Measurements from ENCODE around the gene STK16.

Gene STK16

DNA sequence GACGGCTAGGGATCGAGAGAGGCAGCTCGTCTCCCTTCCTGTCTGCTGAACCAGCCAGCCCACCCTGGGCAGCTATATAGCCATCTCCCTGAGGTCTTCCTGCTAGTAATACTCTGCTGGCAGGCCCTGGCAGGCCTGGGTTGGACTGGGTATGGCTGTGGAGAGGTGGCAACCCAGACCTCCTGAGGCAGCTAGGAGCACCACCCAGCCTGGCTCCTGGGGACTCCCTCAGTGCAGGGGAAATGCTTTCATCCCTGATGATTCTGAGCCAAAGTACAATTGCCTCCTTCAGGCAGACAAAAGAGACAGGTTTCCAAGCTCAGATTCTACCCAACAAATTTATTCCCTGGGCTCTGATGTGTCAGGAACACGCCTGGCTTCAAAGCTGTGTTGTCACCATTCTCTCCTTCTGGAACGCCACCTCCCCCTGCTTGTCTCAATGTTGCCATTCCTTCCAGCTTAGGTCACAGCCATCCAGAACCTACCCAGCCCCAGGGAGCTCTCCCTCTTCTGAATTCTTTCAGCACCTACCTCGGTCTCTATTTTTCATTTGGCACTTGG is 29.2 kb downstream of the STK16 start:
- H3K4me3 ChIP-seq (IDR thresholded peaks at IDR 0.05; ENCODE audit: insufficient read depth, low read depth, low read length) = no peak overlapping the region
- no peaks in the 10 kb centered on the region for H3K27me3 ChIP-seq (ENCODE audit: insufficient read depth, low read depth)
- H3K4me2 ChIP-seq = no peak overlapping the region
- H3K4me1 ChIP-seq (ENCODE audit: low read depth, poor library complexity, severe bottlenecking) = peaks cover 21% of the 10 kb centered on the region
- H3K36me3 ChIP-seq (ENCODE audit: insufficient read depth) = no peaks in the 10 kb centered on the region
- H3K9ac ChIP-seq = no peak overlapping the region
- H3K79me2 ChIP-seq (ENCODE audit: insufficient read depth, low read depth) = no peaks in the 10 kb centered on the region
- H2AFZ ChIP-seq (ENCODE audit: low read depth) = no peak overlapping the region
- TF ChIP-seq, protein P1, sequence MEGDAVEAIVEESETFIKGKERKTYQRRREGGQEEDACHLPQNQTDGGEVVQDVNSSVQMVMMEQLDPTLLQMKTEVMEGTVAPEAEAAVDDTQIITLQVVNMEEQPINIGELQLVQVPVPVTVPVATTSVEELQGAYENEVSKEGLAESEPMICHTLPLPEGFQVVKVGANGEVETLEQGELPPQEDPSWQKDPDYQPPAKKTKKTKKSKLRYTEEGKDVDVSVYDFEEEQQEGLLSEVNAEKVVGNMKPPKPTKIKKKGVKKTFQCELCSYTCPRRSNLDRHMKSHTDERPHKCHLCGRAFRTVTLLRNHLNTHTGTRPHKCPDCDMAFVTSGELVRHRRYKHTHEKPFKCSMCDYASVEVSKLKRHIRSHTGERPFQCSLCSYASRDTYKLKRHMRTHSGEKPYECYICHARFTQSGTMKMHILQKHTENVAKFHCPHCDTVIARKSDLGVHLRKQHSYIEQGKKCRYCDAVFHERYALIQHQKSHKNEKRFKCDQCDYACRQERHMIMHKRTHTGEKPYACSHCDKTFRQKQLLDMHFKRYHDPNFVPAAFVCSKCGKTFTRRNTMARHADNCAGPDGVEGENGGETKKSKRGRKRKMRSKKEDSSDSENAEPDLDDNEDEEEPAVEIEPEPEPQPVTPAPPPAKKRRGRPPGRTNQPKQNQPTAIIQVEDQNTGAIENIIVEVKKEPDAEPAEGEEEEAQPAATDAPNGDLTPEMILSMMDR (conservative IDR thresholded peaks at IDR 0.05; ENCODE audit: low read depth, low read length) = no peak
- H3K27ac ChIP-seq = no peak overlapping the region
- H4K20me1 ChIP-seq (ENCODE audit: insufficient read depth) = no peaks in the 10 kb centered on the region

DNA sequence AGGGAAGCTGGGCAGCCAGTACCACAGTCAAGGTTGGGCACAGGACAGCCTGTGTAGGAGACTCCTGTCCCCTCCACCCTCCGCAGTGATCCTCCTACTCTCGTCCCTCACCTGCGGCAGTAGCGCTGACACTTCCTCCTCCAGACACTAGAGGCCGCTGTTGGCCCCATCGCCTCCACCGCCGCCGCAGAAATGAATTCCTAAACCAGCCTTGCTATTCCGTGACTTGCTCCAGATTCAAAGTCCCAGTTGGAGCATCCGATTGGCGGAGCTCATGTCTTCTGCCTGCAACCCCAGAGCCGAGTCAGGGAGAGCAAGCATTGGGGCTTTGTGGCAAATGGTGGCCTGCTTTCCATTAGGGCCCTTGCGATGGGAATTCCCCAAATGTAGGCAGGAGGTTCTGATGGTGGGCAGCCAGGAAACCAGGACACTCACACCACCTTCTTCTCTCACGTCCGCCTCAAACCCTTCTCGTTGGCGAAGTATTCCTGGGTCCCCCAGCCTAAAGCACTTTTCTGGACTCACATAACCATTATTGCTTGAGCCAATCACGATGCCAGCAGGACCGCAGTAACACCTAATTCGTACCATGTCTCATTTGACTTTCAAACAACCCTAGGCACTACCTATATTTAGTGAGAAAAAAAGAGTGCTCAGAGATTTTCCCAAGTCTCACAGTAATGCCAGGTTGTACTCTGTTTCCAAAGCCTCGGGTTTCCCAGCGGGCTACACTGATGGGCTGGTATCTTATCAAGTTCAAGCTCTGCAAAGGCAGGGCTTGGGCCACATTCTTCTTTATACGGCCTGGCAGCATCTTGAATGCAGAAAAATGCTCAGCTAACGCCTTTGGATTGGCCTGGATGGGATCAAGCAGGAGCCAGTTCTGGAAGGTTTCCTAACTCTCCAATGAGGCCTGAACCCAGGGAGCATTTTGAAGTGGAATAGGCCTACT is 32.7 kb downstream of the STK16 start:
- H3K27ac ChIP-seq = peak overlapping the region; percentile 80

DNA sequence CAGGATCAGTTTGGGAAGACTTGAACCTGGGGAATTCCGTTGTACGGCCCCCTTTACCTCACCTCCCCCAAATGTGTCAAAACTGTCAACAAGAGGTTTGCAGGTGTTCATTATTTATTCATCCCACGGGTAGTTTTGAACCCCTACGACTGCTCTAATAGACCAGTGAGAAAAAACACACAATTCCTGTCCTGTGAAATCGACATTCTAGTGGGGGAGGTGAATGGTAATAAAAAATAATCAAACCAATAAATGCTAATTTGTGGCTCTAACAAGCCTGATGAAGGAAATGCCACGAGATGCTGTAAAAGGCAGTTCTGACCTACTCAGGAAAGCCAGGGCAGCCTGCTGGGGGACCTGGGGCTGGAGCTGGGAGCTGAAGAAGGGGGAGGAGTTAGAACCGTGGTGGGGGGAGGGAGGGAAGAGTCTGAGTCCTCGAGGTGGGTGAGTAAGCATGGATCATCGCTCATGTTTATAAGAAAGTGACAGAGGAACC is 33.4 kb downstream of the STK16 start:
- H3K79me2 ChIP-seq (ENCODE audit: insufficient read depth, low read depth) = no peaks in the 10 kb centered on the region
- H3K4me3 ChIP-seq (IDR thresholded peaks at IDR 0.05; ENCODE audit: insufficient read depth, low read depth, low read length) = peak overlapping the region; percentile 70
- H4K20me1 ChIP-seq (ENCODE audit: insufficient read depth) = no peaks in the 10 kb centered on the region
- peaks cover 28% of the 10 kb centered on the region for H3K4me1 ChIP-seq (ENCODE audit: low read depth, poor library complexity, severe bottlenecking)
- H3K4me2 ChIP-seq = peak overlapping the region; percentile 80
- H3K27ac ChIP-seq = peak overlapping the region; percentile 80
- TF ChIP-seq, protein P1 (conservative IDR thresholded peaks at IDR 0.05; ENCODE audit: low read depth, low read length) = no peak
- peak overlapping the region; percentile 90 for H2AFZ ChIP-seq (ENCODE audit: low read depth)
- no peaks in the 10 kb centered on the region for H3K27me3 ChIP-seq (ENCODE audit: insufficient read depth, low read depth)
- no peaks in the 10 kb centered on the region for H3K36me3 ChIP-seq (ENCODE audit: insufficient read depth)
- H3K9ac ChIP-seq = peak overlapping the region; percentile 31; the same call in 1 of the 2 replicates

More for the DNA sequence above, 32.7 kb downstream of the STK16 start:
- Histone ChIP-seq H3K79me2 (ENCODE audit: insufficient read depth, low read depth) (no peaks in the 10 kb centered on the region), H4K20me1 (ENCODE audit: insufficient read depth) (no peaks in the 10 kb centered on the region), H3K4me2 (peak overlapping the region; percentile 80), H2AFZ (ENCODE audit: low read depth) (peak overlapping the region; percentile 90), H3K4me3 (IDR thresholded peaks at IDR 0.05; ENCODE audit: insufficient read depth, low read depth, low read length) (no peak overlapping the region), H3K27me3 (ENCODE audit: insufficient read depth, low read depth) (no peaks in the 10 kb centered on the region), H3K4me1 (ENCODE audit: low read depth, poor library complexity, severe bottlenecking) (peaks cover 28% of the 10 kb centered on the region), H3K36me3 (ENCODE audit: insufficient read depth) (no peaks in the 10 kb centered on the region), H3K9ac (peak overlapping the region; percentile 31; the same call in 1 of the 2 replicates)
- TF ChIP-seq, protein P1 (conservative IDR thresholded peaks at IDR 0.05; ENCODE audit: low read depth, low read length) = peak; percentile 95

DNA sequence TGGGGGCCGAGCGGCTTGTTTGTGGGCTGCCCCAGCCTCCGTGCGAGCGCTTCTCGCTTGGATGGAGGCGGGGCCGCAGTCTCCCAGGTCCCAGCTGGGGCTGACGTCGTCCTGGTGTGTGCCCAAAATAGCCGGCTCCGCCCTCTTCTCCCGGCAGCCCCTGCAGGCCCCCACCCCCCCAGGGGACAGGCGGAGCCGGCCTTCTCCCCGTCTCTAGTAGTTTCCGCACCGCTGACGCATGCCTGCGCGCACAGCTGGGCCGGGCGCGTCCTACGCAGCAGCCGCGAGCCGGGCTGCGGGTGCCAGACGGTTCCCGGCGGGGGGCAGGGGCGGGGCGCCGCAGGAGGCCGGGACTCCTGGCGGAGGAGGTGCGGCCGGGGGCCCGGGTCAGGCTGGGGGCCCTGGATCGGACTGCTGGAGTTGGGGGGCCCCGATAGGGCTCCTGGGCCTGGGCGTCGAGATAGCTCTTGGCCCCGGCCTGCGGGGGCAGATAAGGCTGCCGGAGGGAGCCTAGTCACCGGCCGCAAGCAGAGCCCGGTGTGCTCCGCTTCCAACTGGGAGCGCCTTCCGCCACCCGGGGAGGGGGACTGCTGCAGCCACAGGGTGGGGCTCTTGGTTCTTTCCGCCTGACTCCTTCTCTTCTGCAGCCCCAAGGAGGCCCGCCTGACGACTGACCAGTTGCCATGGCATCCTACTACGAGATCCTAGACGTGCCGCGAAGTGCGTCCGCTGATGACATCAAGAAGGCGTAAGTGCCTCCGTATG is 34.1 kb downstream of the STK16 start, which contains the start of gene DNAJB2:
Gene DNAJB2, plus strand, starts transcription at position 216 of the 765 bp plus-strand sequence. Its CDS starts 468 bp downstream, at position 684.
- Histone ChIP-seq H3K36me3 (ENCODE audit: insufficient read depth) (no peaks in the 10 kb centered on the region), H3K27ac (peak within 1 kb of the TSS; percentile 80), H3K27me3 (ENCODE audit: insufficient read depth, low read depth) (no peaks in the 10 kb centered on the region), H2AFZ (ENCODE audit: low read depth) (peak within 1 kb of the TSS; percentile 90), H4K20me1 (ENCODE audit: insufficient read depth) (no peaks in the 10 kb centered on the region), H3K4me1 (ENCODE audit: low read depth, poor library complexity, severe bottlenecking) (peaks cover 28% of the 10 kb centered on the region), H3K4me3 (IDR thresholded peaks at IDR 0.05; ENCODE audit: insufficient read depth, low read depth, low read length) (peak within 1 kb of the TSS; percentile 70), H3K79me2 (ENCODE audit: insufficient read depth, low read depth) (no peaks in the 10 kb centered on the region), H3K9ac (peak within 1 kb of the TSS; percentile 73), H3K4me2 (peak within 1 kb of the TSS; percentile 89)
- TF ChIP-seq, protein P1 (conservative IDR thresholded peaks at IDR 0.05; ENCODE audit: low read depth, low read length) = no peak; the same call in 1 of the 2 replicates
